PC-3 (cell line): Measurements from ENCODE around the gene PDE3B. TPM values are rescaled to one million over a fixed set of nuclear protein-coding genes. Genes with fewer than 3 reads are reported as not detected.

Experiments
- ATAC-seq: fragments of 200-7000 bp; cut with Tn5 transposase; 2 replicates; pipeline ENCODE4 v1.9.1; 2020; ENCODE audit warnings: mild to moderate bottlenecking, moderate library complexity
- BruUV-seq: library from RNA; stranded (reverse); fragments of 400-500 nt; replicated peaks from 2 replicates; lab custom pipeline; 2021; lab: Mats Ljungman, UMichigan
- CTCF ChIA-PET: fragments of 300-600 bp; sonication (Branson Sonifier 250); formaldehyde crosslinking; loops from one replicate; lab custom pipeline; 2022; ENCODE audit warnings: antibody characterized with exemption; lab: Charles Lee
- POLR2A ChIA-PET: fragments of 300-600 bp; sonication (Branson Sonifier 250); formaldehyde crosslinking; loops from one replicate; lab custom pipeline; 2022; ENCODE audit warnings: antibody characterized with exemption; ENCODE audit not compliant: unreplicated experiment; lab: Charles Lee
- DNase-seq: peaks from one replicate; pipeline ENCODE4 v3.0.0-alpha.2; 2015
- H2AFZ ChIP-seq: fragments of 300-600 bp; sonication (generic); 2 replicates; pipeline ENCODE4 v1.6.0; 2016; ENCODE audit warnings: antibody characterized with exemption, low read length
- H3F3A ChIP-seq: fragments of 300-600 bp; sonication (generic); one replicate; pipeline ENCODE4 v1.6.0; 2017; ENCODE audit warnings: antibody characterized with exemption, low read length, control low read depth, mild to moderate bottlenecking; ENCODE audit not compliant: unreplicated experiment
- H3K27ac ChIP-seq: fragments of 300-600 bp; sonication (generic); 2 replicates; pipeline ENCODE4 v1.5.1; 2016; ENCODE audit warnings: mild to moderate bottlenecking, low read length
- H3K27me3 ChIP-seq: fragments of 300-600 bp; sonication (generic); 2 replicates; pipeline ENCODE4 v1.6.1; 2016; ENCODE audit warnings: low read length, mixed read lengths
- H3K36me3 ChIP-seq: fragments of 300-600 bp; sonication (generic); 2 replicates; pipeline ENCODE4 v1.6.1; 2016; ENCODE audit warnings: low read depth, mixed run types, low read length, mixed read lengths
- H3K4me1 ChIP-seq: fragments of 300-600 bp; sonication (generic); 2 replicates; pipeline ENCODE4 v1.5.1; 2016; ENCODE audit warnings: low read length; ENCODE audit not compliant: insufficient read depth
- H3K4me2 ChIP-seq: fragments of 300-600 bp; sonication (generic); 2 replicates; pipeline ENCODE4 v1.6.0; 2016; ENCODE audit warnings: low read length
- H3K4me3 ChIP-seq: fragments of 300-600 bp; sonication (generic); 2 replicates; pipeline ENCODE4 v1.5.1; 2016; ENCODE audit warnings: mild to moderate bottlenecking, low read length, mixed read lengths
- H3K79me2 ChIP-seq: fragments of 300-600 bp; sonication (generic); 2 replicates; pipeline ENCODE4 v1.6.1; 2017; ENCODE audit warnings: low read length, mixed read lengths
- H3K9ac ChIP-seq: fragments of 300-600 bp; sonication (generic); 2 replicates; pipeline ENCODE4 v1.6.0; 2016; ENCODE audit warnings: mild to moderate bottlenecking, low read length
- H3K9me2 ChIP-seq: fragments of 300-600 bp; sonication (generic); replicated peaks from 2 replicates; pipeline ENCODE4 v1.6.1; 2016; ENCODE audit warnings: mixed run types, low read length, mixed read lengths
- H3K9me3 ChIP-seq: fragments of 300-600 bp; sonication (generic); 2 replicates; pipeline ENCODE4 v1.6.1; 2016; ENCODE audit warnings: low read length, mixed read lengths
- H4K20me1 ChIP-seq: fragments of 300-600 bp; sonication (generic); 2 replicates; pipeline ENCODE4 v1.6.1; 2016; ENCODE audit warnings: low read length, mixed read lengths
- CTCF ChIP-seq: fragments of 300-600 bp; sonication (generic); conservative IDR thresholded peaks from 2 replicates; pipeline ENCODE4 v1.5.1; 2017; ENCODE audit warnings: antibody characterized with exemption, low read depth, mild to moderate bottlenecking, low read length
- EZH2 ChIP-seq: fragments of 300-600 bp; sonication (generic); IDR thresholded peaks from one replicate; pipeline ENCODE4 v1.6.1; 2017; ENCODE audit warnings: antibody characterized with exemption, mild to moderate bottlenecking, low read length; ENCODE audit not compliant: unreplicated experiment
- EZH2phosphoT487 ChIP-seq: fragments of 300-600 bp; sonication (generic); IDR thresholded peaks from 2 replicates; pipeline ENCODE4 v1.6.1; 2018; ENCODE audit warnings: mild to moderate bottlenecking, antibody characterized with exemption, low read length, borderline replicate concordance
- intact Hi-C: fragments of 100-400 bp; cut with micrococcal nuclease; formaldehyde crosslinking; loops from 2 replicates; pipeline ENCODE4 v1.9.0; 2023
- total RNA-seq: library from RNA; depleted of rRNA; stranded (reverse); fragments of >200 nt; gene quantifications from 2 replicates; pipeline ENCODE4 v1.2.3, GENCODE V29; 2014

Gene PDE3B
- total RNA-seq, 1 experiment from 2014 or later = 0.11 TPM

GRCh38 chr11:14614091-14614622 lies 29.4 kb upstream of the PDE3B start:
- Histone ChIP-seq H3K9me2 (no peaks in the 10 kb centered on the region), H3K27ac (no peak overlapping the region), H3K9me3 (no peaks in the 10 kb centered on the region), H2AFZ (no peak overlapping the region), H3K36me3 (no peaks in the 10 kb centered on the region), H4K20me1 (no peaks in the 10 kb centered on the region), H3K4me1 (no peaks in the 10 kb centered on the region), H3K79me2 (no peaks in the 10 kb centered on the region), H3K4me2 (no peak overlapping the region), H3K27me3 (peaks cover 28% of the 10 kb centered on the region), H3F3A (no peaks in the 10 kb centered on the region), H3K9ac (no peak overlapping the region), H3K4me3 (no peak overlapping the region)
- TF ChIP-seq EZH2 (no peak), EZH2phosphoT487 (no peak), CTCF (no peak)
- POLR2A ChIA-PET = no interaction called here
- intact Hi-C loops = no loop called here
- BruUV-seq = no TSS peak
- CTCF ChIA-PET = no interaction called here
- ATAC-seq = no peak
- no peak for DNase-seq

GRCh38 chr11:14617241-14618027 lies 26.2 kb upstream of the PDE3B start:
- CTCF ChIA-PET = no interaction called here

More at GRCh38 chr11:14617241-14618027, 26.2 kb upstream of the PDE3B start:
- Histone ChIP-seq H4K20me1 (no peaks in the 10 kb centered on the region), H3K27ac (no peak overlapping the region), H3K9me3 (no peaks in the 10 kb centered on the region), H3K9me2 (no peaks in the 10 kb centered on the region), H3K4me2 (no peak overlapping the region), H3K27me3 (peaks cover 12% of the 10 kb centered on the region; the same call in 1 of the 2 replicates), H3K4me1 (no peaks in the 10 kb centered on the region), H2AFZ (no peak overlapping the region), H3K36me3 (no peaks in the 10 kb centered on the region), H3K4me3 (no peak overlapping the region), H3K9ac (no peak overlapping the region), H3K79me2 (no peaks in the 10 kb centered on the region), H3F3A (no peaks in the 10 kb centered on the region)
- intact Hi-C loops = no loop called here
- TF ChIP-seq CTCF (no peak), EZH2 (no peak), EZH2phosphoT487 (no peak)
- no TSS peak for BruUV-seq
- POLR2A ChIA-PET = no interaction called here
- ATAC-seq (no peak), DNase-seq (no peak)
